SK-N-SH (cell line): Measurements from ENCODE around the gene ZNF454. TPM values are rescaled to one million over a fixed set of nuclear protein-coding genes. Genes with fewer than 3 reads are reported as not detected.

Experiments used
- CTCF ChIA-PET: fragments of 300-600, 350-600 bp; formaldehyde crosslinking; extraction: SDS; loops from one replicate; lab custom pipeline; 2021; lab: Yijun Ruan, JAX
- POLR2A ChIA-PET: fragments of 350-600 bp; sonication (Branson Sonifier 250); formaldehyde crosslinking; extraction: SDS; loops from one replicate; lab custom pipeline; 2020; ENCODE audit warnings: antibody characterized with exemption, inconsistent platforms; lab: Yijun Ruan, JAX
- DNase-seq: peaks from one replicate; pipeline ENCODE4 v3.0.0; 2012
- H2AFZ ChIP-seq: fragments of 200-600 bp; sonication (generic); 2 replicates; pipeline ENCODE4 v1.8.1; 2016; ENCODE audit warnings: antibody characterized with exemption, mild to moderate bottlenecking, low read depth
- H3F3A ChIP-seq: fragments of 200-600 bp; sonication (generic); replicated peaks from 2 replicates; pipeline ENCODE3; 2016; ENCODE audit warnings: antibody characterized with exemption, mild to moderate bottlenecking; ENCODE audit not compliant: insufficient read depth
- H3K27ac ChIP-seq, 2 experiments: fragments of 200-500 bp in 1 of 2; fragments of 200-600 bp in 1 of 2; sonication (Bioruptor generic) in 1 of 2; sonication (generic), shearing (Covaris generic) in 1 of 2; 2 replicates each; pipeline versions ENCODE4 v1.5.1 to v1.6.1; 2014 to 2016; ENCODE audit warnings: low read depth in 2 of 2, inconsistent platforms in 1 of 2, low read length in 1 of 2, mild to moderate bottlenecking in 1 of 2, mixed read lengths in 1 of 2
- H3K27me3 ChIP-seq: fragments of 200-600 bp; sonication (generic), shearing (Covaris generic); 2 replicates; pipeline ENCODE4 v1.6.1; 2016; ENCODE audit warnings: mixed run types; ENCODE audit not compliant: insufficient read depth
- H3K36me3 ChIP-seq, 2 experiments: fragments of 200-500 bp in 1 of 2; fragments of 200-600 bp in 1 of 2; sonication (Bioruptor generic) in 1 of 2; sonication (generic) in 1 of 2; replicated peaks in 1 of 2; 2 replicates each; pipeline versions ENCODE3 to v1.5.1; 2014 to 2016; ENCODE audit warnings: low read length in 1 of 2, mild to moderate bottlenecking in 1 of 2; ENCODE audit not compliant: insufficient read depth in 2 of 2, control insufficient read depth in 1 of 2
- H3K4me1 ChIP-seq, 2 experiments: fragments of 200-500 bp in 1 of 2; fragments of 200-600 bp in 1 of 2; sonication (Bioruptor generic) in 1 of 2; sonication (generic), shearing (Covaris generic) in 1 of 2; 2 replicates each; pipeline versions ENCODE4 v1.5.1 to v1.6.1; 2014 to 2016; ENCODE audit warnings: low read depth in 1 of 2, low read length in 1 of 2, mixed run types in 1 of 2; ENCODE audit not compliant: insufficient read depth in 2 of 2, control insufficient read depth in 1 of 2
- H3K4me2 ChIP-seq: fragments of 200-600 bp; sonication (generic), shearing (Covaris generic); 2 replicates; pipeline ENCODE4 v1.6.1; 2017; ENCODE audit warnings: mixed run types
- H3K4me3 ChIP-seq, 2 experiments: fragments of 200-500 bp in 1 of 2; fragments of 200-600 bp in 1 of 2; sonication (Bioruptor generic) in 1 of 2; sonication (generic), shearing (Covaris generic) in 1 of 2; 2 replicates each; pipeline versions ENCODE4 v1.5.1 to v1.8.1; 2014 to 2016; ENCODE audit warnings: low read depth in 2 of 2, inconsistent platforms in 1 of 2, low read length in 1 of 2, mild to moderate bottlenecking in 1 of 2, mixed read lengths in 1 of 2, moderate library complexity in 1 of 2
- H3K79me2 ChIP-seq: fragments of 200-600 bp; sonication (generic); 2 replicates; pipeline ENCODE4 v1.8.1; 2017; ENCODE audit warnings: mild to moderate bottlenecking; ENCODE audit not compliant: insufficient read depth
- H3K9ac ChIP-seq: fragments of 200-600 bp; sonication (generic); 2 replicates; pipeline ENCODE4 v1.6.1; 2017; ENCODE audit warnings: mixed run types
- H3K9me2 ChIP-seq: fragments of 200-600 bp; sonication (generic); 2 replicates; pipeline ENCODE4 v1.6.1; 2017; ENCODE audit warnings: mixed run types
- H3K9me3 ChIP-seq: fragments of 200-600 bp; sonication (generic); 2 replicates; pipeline ENCODE4 v1.6.1; 2017; ENCODE audit warnings: mixed run types, mild to moderate bottlenecking, moderate library complexity
- H4K20me1 ChIP-seq: fragments of 200-600 bp; sonication (generic); 2 replicates; pipeline ENCODE4 v1.6.1; 2017; ENCODE audit warnings: mild to moderate bottlenecking, mixed run types; ENCODE audit not compliant: insufficient read depth
- EP300 ChIP-seq, 2 experiments: IDR thresholded peaks; 2 replicates each; pipeline versions ENCODE4 v1.4.0 to v1.6.1; 2012; ENCODE audit warnings: borderline replicate concordance in 1 of 2, low read depth in 1 of 2, low read length in 1 of 2
- EZH2phosphoT487 ChIP-seq: fragments of 200-600 bp; sonication (generic); IDR thresholded peaks from 2 replicates; pipeline ENCODE4 v1.6.1; 2017; ENCODE audit warnings: low read depth, mixed run types, mild to moderate bottlenecking, antibody characterized with exemption, moderate library complexity, borderline replicate concordance
- FOSL2 ChIP-seq: IDR thresholded peaks from 2 replicates; pipeline ENCODE4 v1.4.0; 2012; ENCODE audit warnings: low read depth, mild to moderate bottlenecking, moderate library complexity, borderline replicate concordance
- FOXJ3 ChIP-seq: sonication (generic); formaldehyde crosslinking; IDR thresholded peaks from 2 replicates; pipeline ENCODE4 v1.5.1; 2020; ENCODE audit warnings: mild to moderate bottlenecking, missing genetic modification reagents
- GABPA ChIP-seq: IDR thresholded peaks from 2 replicates; pipeline ENCODE4 v1.4.0; 2012; ENCODE audit warnings: low read depth, mild to moderate bottlenecking
- GATA2 ChIP-seq: sonication (generic); formaldehyde crosslinking; IDR thresholded peaks from 2 replicates; pipeline ENCODE4 v1.5.0; 2020; ENCODE audit warnings: mild to moderate bottlenecking, missing genetic modification reagents
- MEF2A ChIP-seq: IDR thresholded peaks from 2 replicates; pipeline ENCODE4 v1.4.0; 2012; ENCODE audit warnings: low read depth, borderline replicate concordance
- MXI1 ChIP-seq: IDR thresholded peaks from 2 replicates; pipeline ENCODE4 v1.6.1; 2012; ENCODE audit warnings: mild to moderate bottlenecking, low read depth, low read length, improper control_type of control experiment
- NFIC ChIP-seq: IDR thresholded peaks from 2 replicates; pipeline ENCODE4 v1.4.0; 2012; ENCODE audit warnings: borderline replicate concordance
- NRF1 ChIP-seq: IDR thresholded peaks from 2 replicates; pipeline ENCODE4 v1.6.1; 2012; ENCODE audit warnings: low read depth, mild to moderate bottlenecking, low read length
- POLR2AphosphoS5 ChIP-seq: IDR thresholded peaks from 2 replicates; pipeline ENCODE4 v1.6.1; 2012; ENCODE audit warnings: low read depth, low read length
- SIN3A ChIP-seq: IDR thresholded peaks from 2 replicates; pipeline ENCODE4 v1.6.1; 2012; ENCODE audit warnings: low read depth, mild to moderate bottlenecking, low read length, moderate library complexity, borderline replicate concordance
- SMC3 ChIP-seq: IDR thresholded peaks from 2 replicates; pipeline ENCODE4 v1.6.1; 2012; ENCODE audit warnings: low read depth, low read length, improper control_type of control experiment
- TAF1 ChIP-seq: IDR thresholded peaks from 2 replicates; pipeline ENCODE4 v1.6.1; 2012; ENCODE audit warnings: low read depth, mild to moderate bottlenecking, low read length, moderate library complexity, borderline replicate concordance
- TCF12 ChIP-seq: IDR thresholded peaks from 2 replicates; pipeline ENCODE4 v1.4.0; 2012
- YY1 ChIP-seq: IDR thresholded peaks from 2 replicates; pipeline ENCODE4 v1.4.0; 2012; ENCODE audit warnings: low read depth, mild to moderate bottlenecking
- WGBS: methylation state at CpG from one replicate; pipeline ENCODE4 v1.1.6; 2017; ENCODE audit warnings: low lambda C conversion rate; 5-methylcytosine and 5-hydroxymethylcytosine counted together
- polyA plus RNA-seq, 3 experiments: library from polyadenylated mRNA; depleted of rRNA; stranded (reverse); fragments of >200 nt; gene quantifications; 2 replicates each; pipeline ENCODE4 v1.2.3, GENCODE V29; 2012
- TF ChIP-seq, protein P1 (sequence below): fragments of 150-350 bp; IDR thresholded peaks from 2 replicates; pipeline ENCODE4 v1.6.1; 2017; ENCODE audit warnings: antibody characterized with exemption, low read length, low read depth, borderline replicate concordance
- TF ChIP-seq, protein P2 (sequence below): IDR thresholded peaks from 2 replicates; pipeline ENCODE4; 2012
- TF ChIP-seq, protein P3 (sequence below): fragments of 150-350 bp; IDR thresholded peaks from 2 replicates; pipeline ENCODE4 v1.6.1; 2016; ENCODE audit warnings: mild to moderate bottlenecking, low read depth, low read length

Gene ZNF454
- polyA plus RNA-seq, 1 of the 3 experiments (the other 2 are of a cell fraction): 0.15 TPM

DNA sequence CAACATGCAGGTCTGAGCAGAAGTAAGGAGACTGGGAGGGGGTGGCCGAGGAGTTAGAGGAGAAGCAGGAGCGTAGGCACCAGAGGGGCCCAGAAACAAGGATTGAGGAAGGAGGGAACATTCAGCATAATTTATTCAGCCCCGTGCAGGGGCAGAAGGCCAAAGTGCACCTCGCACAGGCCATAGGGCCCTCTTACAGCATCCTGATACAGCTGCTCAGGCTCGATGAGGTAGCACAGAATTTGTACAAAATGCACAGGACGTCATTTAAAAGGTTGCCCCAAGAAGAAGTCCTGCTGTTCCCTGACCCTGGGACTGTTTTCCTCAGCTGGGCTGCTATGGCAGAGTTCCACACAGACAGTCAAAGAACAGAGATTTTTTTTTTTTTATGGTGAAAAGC, 56.2 kb downstream of the ZNF454 start:
- ChIA-PET CTCF (no interaction called here), POLR2A (no interaction called here)
- TF ChIP-seq GABPA (no peak), NFIC (no peak), GATA2 (CRISPR knock-in tag) (no peak), EZH2phosphoT487 (no peak), SMC3 (no peak), MEF2A (no peak), TAF1 (no peak), SIN3A (no peak), TCF12 (no peak), FOSL2 (no peak), EP300 (IDR thresholded peaks at IDR 0.05; ENCODE audit: borderline replicate concordance in 1 of 2, low read depth in 1 of 2, low read length in 1 of 2) (no peak), POLR2AphosphoS5 (no peak), MXI1 (no peak), FOXJ3 (no peak), NRF1 (no peak), YY1 (no peak)
- TF ChIP-seq, protein P1, sequence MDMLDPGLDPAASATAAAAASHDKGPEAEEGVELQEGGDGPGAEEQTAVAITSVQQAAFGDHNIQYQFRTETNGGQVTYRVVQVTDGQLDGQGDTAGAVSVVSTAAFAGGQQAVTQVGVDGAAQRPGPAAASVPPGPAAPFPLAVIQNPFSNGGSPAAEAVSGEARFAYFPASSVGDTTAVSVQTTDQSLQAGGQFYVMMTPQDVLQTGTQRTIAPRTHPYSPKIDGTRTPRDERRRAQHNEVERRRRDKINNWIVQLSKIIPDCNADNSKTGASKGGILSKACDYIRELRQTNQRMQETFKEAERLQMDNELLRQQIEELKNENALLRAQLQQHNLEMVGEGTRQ: no peak
- TF ChIP-seq, protein P2, sequence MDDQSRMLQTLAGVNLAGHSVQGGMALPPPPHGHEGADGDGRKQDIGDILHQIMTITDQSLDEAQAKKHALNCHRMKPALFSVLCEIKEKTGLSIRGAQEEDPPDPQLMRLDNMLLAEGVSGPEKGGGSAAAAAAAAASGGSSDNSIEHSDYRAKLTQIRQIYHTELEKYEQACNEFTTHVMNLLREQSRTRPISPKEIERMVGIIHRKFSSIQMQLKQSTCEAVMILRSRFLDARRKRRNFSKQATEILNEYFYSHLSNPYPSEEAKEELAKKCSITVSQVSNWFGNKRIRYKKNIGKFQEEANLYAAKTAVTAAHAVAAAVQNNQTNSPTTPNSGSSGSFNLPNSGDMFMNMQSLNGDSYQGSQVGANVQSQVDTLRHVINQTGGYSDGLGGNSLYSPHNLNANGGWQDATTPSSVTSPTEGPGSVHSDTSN: no peak
- TF ChIP-seq, protein P3, sequence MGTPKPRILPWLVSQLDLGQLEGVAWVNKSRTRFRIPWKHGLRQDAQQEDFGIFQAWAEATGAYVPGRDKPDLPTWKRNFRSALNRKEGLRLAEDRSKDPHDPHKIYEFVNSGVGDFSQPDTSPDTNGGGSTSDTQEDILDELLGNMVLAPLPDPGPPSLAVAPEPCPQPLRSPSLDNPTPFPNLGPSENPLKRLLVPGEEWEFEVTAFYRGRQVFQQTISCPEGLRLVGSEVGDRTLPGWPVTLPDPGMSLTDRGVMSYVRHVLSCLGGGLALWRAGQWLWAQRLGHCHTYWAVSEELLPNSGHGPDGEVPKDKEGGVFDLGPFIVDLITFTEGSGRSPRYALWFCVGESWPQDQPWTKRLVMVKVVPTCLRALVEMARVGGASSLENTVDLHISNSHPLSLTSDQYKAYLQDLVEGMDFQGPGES: no peak
- Histone ChIP-seq H3K9ac (no peak overlapping the region), H3K27ac (no peak overlapping the region), H3K79me2 (no peaks in the 10 kb centered on the region), H3K4me2 (no peak overlapping the region), H4K20me1 (no peaks in the 10 kb centered on the region), H2AFZ (no peak overlapping the region), H3K9me3 (no peaks in the 10 kb centered on the region), H3K27me3 (no peaks in the 10 kb centered on the region), H3K4me1 (no peaks in the 10 kb centered on the region; a peak in 1 of 4 replicates), H3K9me2 (no peaks in the 10 kb centered on the region), H3F3A (no peaks in the 10 kb centered on the region), H3K36me3 (no peaks in the 10 kb centered on the region), H3K4me3 (no peak overlapping the region)
- 9% methylated on average over 6 of the region's 6 CpGs for WGBS
- DNase-seq: no peak
